IMR-90 (cell line): ENCODE data around the gene FARP1.

Source experiments
- BHLHE40 ChIP-seq: fragments of 150-350 bp; IDR thresholded peaks from 2 replicates; pipeline ENCODE4 v1.6.1; 2016; ENCODE audit warnings: mild to moderate bottlenecking, low read depth, low read length
- CEBPB ChIP-seq: IDR thresholded peaks from 2 replicates; pipeline ENCODE4 v1.6.1; 2012; ENCODE audit warnings: low read depth, low read length, improper control_type of control experiment
- CHD1 ChIP-seq: IDR thresholded peaks from 2 replicates; pipeline ENCODE4 v1.6.1; 2012; ENCODE audit warnings: low read depth, low read length, improper control_type of control experiment
- MAFK ChIP-seq: IDR thresholded peaks from 2 replicates; pipeline ENCODE4 v1.6.1; 2012; ENCODE audit warnings: low read depth, low read length, improper control_type of control experiment
- MAZ ChIP-seq: IDR thresholded peaks from 2 replicates; pipeline ENCODE4 v1.6.1; 2012; ENCODE audit warnings: low read depth, mild to moderate bottlenecking, low read length, improper control_type of control experiment, moderate library complexity, borderline replicate concordance
- MXI1 ChIP-seq: IDR thresholded peaks from 2 replicates; pipeline ENCODE4 v1.6.1; 2012; ENCODE audit warnings: low read depth, mild to moderate bottlenecking, low read length, moderate library complexity, borderline replicate concordance
- NFE2L2 ChIP-seq: fragments of 150-350 bp; IDR thresholded peaks from 2 replicates; pipeline ENCODE4 v1.6.1; 2016; ENCODE audit warnings: low read depth, mild to moderate bottlenecking, low read length
- POLR2A ChIP-seq: IDR thresholded peaks from 2 replicates; pipeline ENCODE4 v1.6.1; 2012; ENCODE audit warnings: mild to moderate bottlenecking, low read depth, low read length
- RAD21 ChIP-seq: IDR thresholded peaks from 2 replicates; pipeline ENCODE4 v1.6.1; 2012; ENCODE audit warnings: low read length, improper control_type of control experiment
- RFX5 ChIP-seq: IDR thresholded peaks from 2 replicates; pipeline ENCODE4 v1.8.0; 2012; ENCODE audit warnings: low read depth, mild to moderate bottlenecking, low read length, moderate library complexity
- SMC3 ChIP-seq: fragments of 150-350 bp; IDR thresholded peaks from 2 replicates; pipeline ENCODE4 v1.6.1; 2016; ENCODE audit warnings: low read depth, mild to moderate bottlenecking, antibody characterized with exemption, low read length, moderate library complexity
- USF2 ChIP-seq: fragments of 150-350 bp; IDR thresholded peaks from 2 replicates; pipeline ENCODE4 v1.6.1; 2017; ENCODE audit warnings: mild to moderate bottlenecking, antibody characterized with exemption, low read length, low read depth
- TF ChIP-seq, protein P1 (sequence below): conservative IDR thresholded peaks from 2 replicates; pipeline ENCODE4 v1.5.1; 2012; ENCODE audit warnings: mild to moderate bottlenecking, low read depth, low read length, improper control_type of control experiment

DNA sequence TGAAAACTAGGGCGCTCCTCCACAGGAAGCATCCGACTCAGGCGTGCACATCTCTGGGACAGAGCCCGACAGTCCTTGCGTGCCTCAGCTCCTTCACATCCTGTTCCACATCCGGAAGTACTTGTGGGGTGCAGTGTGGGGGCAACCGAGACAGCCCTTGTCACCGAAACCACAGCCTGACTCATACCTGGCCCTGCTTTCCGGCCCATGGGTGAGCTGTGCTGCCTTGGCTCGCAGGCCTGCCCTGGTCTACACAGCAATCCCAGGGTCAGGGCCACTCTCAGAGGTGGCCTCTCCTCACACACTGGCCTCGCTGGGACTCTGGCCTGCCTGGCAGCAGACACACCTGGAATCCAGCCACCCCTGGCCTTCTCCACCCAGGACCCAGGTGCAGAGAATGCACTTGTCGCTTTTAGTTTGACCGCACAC lies 333.7 kb downstream of the FARP1 start:
- 0 out of 2 replicates have a peak, but pooled peaks have one; percentile 8 for TF ChIP-seq SMC3
- TF ChIP-seq, protein P1, sequence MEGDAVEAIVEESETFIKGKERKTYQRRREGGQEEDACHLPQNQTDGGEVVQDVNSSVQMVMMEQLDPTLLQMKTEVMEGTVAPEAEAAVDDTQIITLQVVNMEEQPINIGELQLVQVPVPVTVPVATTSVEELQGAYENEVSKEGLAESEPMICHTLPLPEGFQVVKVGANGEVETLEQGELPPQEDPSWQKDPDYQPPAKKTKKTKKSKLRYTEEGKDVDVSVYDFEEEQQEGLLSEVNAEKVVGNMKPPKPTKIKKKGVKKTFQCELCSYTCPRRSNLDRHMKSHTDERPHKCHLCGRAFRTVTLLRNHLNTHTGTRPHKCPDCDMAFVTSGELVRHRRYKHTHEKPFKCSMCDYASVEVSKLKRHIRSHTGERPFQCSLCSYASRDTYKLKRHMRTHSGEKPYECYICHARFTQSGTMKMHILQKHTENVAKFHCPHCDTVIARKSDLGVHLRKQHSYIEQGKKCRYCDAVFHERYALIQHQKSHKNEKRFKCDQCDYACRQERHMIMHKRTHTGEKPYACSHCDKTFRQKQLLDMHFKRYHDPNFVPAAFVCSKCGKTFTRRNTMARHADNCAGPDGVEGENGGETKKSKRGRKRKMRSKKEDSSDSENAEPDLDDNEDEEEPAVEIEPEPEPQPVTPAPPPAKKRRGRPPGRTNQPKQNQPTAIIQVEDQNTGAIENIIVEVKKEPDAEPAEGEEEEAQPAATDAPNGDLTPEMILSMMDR = no peak
- 0 out of 2 replicates have a peak, but pooled peaks have one; percentile 13 for TF ChIP-seq MXI1
- no peak for TF ChIP-seq POLR2A
- TF ChIP-seq NFE2L2 = no peak
- peak; percentile 71; the same call in 1 of the 2 replicates for TF ChIP-seq MAZ
- TF ChIP-seq CEBPB = no peak; the same call in 1 of the 2 replicates
- TF ChIP-seq RAD21 = no peak
- TF ChIP-seq USF2 = no peak
- TF ChIP-seq MAFK = 0 out of 2 replicates have a peak, but pooled peaks have one; percentile 13
- TF ChIP-seq CHD1 = no peak
- 0 out of 2 replicates have a peak, but pooled peaks have one; percentile 32 for TF ChIP-seq BHLHE40
- no peak for TF ChIP-seq RFX5
